ENCODE data around the gene RAX.

RAX gene

DNA sequence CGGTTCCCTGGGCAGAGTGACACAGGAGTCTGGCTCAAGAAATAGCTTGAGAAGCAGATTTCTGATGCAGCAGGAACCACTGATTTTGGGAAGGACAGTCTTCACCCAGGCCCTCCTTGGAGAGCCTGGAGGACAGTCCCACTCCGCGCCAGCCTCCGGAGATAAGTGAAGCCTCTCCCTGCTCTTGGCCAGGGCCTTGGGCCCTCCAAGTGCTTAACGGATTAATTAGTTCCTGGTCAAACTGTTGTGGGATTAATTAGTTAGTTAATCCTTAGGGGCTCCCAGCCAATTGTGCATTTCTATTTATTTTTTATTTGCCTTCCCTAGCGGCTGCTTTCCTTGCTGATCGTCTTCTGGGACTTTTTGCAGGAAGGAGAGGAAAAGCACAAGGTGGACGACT is 25.6 kb upstream of the RAX start:
- no peaks in the 10 kb centered on the region; the same call in 1 of the 2 replicates for H3K27me3 ChIP-seq
- no peak for DNase-seq
- no peak overlapping the region for H3K4me3 ChIP-seq (ENCODE audit: low read depth, low read length)
- no peaks in the 10 kb centered on the region for H3K4me1 ChIP-seq
- no peaks in the 10 kb centered on the region for H3K36me3 ChIP-seq
- TF ChIP-seq, protein P1, sequence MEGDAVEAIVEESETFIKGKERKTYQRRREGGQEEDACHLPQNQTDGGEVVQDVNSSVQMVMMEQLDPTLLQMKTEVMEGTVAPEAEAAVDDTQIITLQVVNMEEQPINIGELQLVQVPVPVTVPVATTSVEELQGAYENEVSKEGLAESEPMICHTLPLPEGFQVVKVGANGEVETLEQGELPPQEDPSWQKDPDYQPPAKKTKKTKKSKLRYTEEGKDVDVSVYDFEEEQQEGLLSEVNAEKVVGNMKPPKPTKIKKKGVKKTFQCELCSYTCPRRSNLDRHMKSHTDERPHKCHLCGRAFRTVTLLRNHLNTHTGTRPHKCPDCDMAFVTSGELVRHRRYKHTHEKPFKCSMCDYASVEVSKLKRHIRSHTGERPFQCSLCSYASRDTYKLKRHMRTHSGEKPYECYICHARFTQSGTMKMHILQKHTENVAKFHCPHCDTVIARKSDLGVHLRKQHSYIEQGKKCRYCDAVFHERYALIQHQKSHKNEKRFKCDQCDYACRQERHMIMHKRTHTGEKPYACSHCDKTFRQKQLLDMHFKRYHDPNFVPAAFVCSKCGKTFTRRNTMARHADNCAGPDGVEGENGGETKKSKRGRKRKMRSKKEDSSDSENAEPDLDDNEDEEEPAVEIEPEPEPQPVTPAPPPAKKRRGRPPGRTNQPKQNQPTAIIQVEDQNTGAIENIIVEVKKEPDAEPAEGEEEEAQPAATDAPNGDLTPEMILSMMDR (IDR thresholded peaks at IDR 0.05; ENCODE audit: low read depth, low read length) = no peak
- H3K9me3 ChIP-seq = no peaks in the 10 kb centered on the region

GRCh38 chr18:59293317-59293716 is 20.1 kb upstream of the RAX start:
- H3K27me3 ChIP-seq = peaks cover 7% of the 10 kb centered on the region
- no peaks in the 10 kb centered on the region for H3K9me3 ChIP-seq
- TF ChIP-seq, protein P1 (IDR thresholded peaks at IDR 0.05; ENCODE audit: low read depth, low read length) = no peak
- no peak for DNase-seq
- H3K36me3 ChIP-seq = no peaks in the 10 kb centered on the region
- no peak overlapping the region for H3K4me3 ChIP-seq (ENCODE audit: low read depth, low read length)
- no peaks in the 10 kb centered on the region for H3K4me1 ChIP-seq

DNA sequence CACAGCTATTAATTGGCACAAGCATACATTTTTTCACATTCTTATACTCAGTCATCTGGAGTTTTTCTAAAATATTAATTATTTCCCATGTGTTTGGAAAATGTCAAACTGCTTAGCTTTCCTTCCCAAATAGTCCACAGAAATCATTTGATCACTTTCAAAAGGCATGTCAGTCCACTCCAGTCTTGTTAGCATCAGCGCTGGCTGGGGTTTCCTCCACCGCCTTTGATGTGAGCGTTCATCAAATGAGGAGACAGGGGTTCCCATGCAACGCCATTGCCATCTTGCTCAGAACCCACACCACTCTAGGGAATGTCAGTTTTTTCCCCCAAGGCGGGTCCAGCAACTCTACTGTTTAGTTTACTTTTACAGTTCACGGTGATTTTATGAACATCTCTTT is 13.1 kb upstream of the RAX start:
- no peak for DNase-seq
- TF ChIP-seq, protein P1 (IDR thresholded peaks at IDR 0.05; ENCODE audit: low read depth, low read length) = no peak
- Histone ChIP-seq H3K36me3 (no peaks in the 10 kb centered on the region), H3K27me3 (peaks cover 54% of the 10 kb centered on the region), H3K4me3 (ENCODE audit: low read depth, low read length) (no peak overlapping the region), H3K9me3 (no peaks in the 10 kb centered on the region), H3K4me1 (no peaks in the 10 kb centered on the region)

GRCh38 chr18:59282341-59282740 is 9.1 kb upstream of the RAX start:
- TF ChIP-seq, protein P1 (IDR thresholded peaks at IDR 0.05; ENCODE audit: low read depth, low read length) = no peak
- Histone ChIP-seq H3K4me3 (ENCODE audit: low read depth, low read length) (no peak overlapping the region), H3K4me1 (no peaks in the 10 kb centered on the region), H3K9me3 (no peaks in the 10 kb centered on the region), H3K27me3 (peaks cover 79% of the 10 kb centered on the region), H3K36me3 (no peaks in the 10 kb centered on the region)
- DNase-seq = no peak

DNA sequence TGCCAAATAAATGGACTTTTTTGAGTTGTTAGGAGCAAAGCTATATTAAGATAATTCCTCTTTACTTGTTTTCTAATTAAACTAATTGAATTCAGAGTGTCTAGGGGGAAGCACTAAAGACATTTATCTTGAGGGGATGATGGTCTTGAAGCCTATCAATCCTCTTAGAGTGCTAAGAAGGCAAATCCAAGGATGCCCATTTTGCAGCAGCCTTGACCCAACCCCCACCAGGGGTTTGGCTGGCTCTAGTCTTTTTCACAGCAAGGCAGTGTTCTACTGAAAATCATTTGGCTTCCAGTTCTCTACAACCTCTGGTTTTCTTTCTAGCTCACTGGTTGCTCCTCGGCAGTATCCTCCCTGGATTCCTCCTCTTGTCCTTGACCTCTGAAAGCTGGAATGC is 6.5 kb upstream of the RAX start:
- no peak overlapping the region for H3K4me3 ChIP-seq (ENCODE audit: low read depth, low read length)

GRCh38 chr18:59279193-59279592 is 5.9 kb upstream of the RAX start:
- TF ChIP-seq, protein P1 (IDR thresholded peaks at IDR 0.05; ENCODE audit: low read depth, low read length) = no peak
- peaks cover 72% of the 10 kb centered on the region for H3K27me3 ChIP-seq
- H3K4me3 ChIP-seq (ENCODE audit: low read depth, low read length) = no peak overlapping the region
- H3K36me3 ChIP-seq = no peaks in the 10 kb centered on the region
- no peaks in the 10 kb centered on the region for H3K9me3 ChIP-seq
- no peak for DNase-seq
- H3K4me1 ChIP-seq = no peaks in the 10 kb centered on the region

More for the DNA sequence above, 6.5 kb upstream of the RAX start:
- peaks cover 70% of the 10 kb centered on the region for H3K27me3 ChIP-seq
- no peaks in the 10 kb centered on the region for H3K9me3 ChIP-seq
- TF ChIP-seq, protein P1 (IDR thresholded peaks at IDR 0.05; ENCODE audit: low read depth, low read length) = no peak
- no peaks in the 10 kb centered on the region for H3K4me1 ChIP-seq
- no peak for DNase-seq
- H3K36me3 ChIP-seq = no peaks in the 10 kb centered on the region

All from BE2C (cell line).